NCI-H2107 treated with DMSO at 0.1 percent for 48 hours (cell line): ENCODE results near the gene FOXE3.

ENCODE experiments used
- DNase-seq: peaks from one replicate; lab custom pipeline; 2025; ENCODE audit not compliant: unreplicated experiment; lab: John Stamatoyannopoulos, UW

The FOXE3 gene

DNA sequence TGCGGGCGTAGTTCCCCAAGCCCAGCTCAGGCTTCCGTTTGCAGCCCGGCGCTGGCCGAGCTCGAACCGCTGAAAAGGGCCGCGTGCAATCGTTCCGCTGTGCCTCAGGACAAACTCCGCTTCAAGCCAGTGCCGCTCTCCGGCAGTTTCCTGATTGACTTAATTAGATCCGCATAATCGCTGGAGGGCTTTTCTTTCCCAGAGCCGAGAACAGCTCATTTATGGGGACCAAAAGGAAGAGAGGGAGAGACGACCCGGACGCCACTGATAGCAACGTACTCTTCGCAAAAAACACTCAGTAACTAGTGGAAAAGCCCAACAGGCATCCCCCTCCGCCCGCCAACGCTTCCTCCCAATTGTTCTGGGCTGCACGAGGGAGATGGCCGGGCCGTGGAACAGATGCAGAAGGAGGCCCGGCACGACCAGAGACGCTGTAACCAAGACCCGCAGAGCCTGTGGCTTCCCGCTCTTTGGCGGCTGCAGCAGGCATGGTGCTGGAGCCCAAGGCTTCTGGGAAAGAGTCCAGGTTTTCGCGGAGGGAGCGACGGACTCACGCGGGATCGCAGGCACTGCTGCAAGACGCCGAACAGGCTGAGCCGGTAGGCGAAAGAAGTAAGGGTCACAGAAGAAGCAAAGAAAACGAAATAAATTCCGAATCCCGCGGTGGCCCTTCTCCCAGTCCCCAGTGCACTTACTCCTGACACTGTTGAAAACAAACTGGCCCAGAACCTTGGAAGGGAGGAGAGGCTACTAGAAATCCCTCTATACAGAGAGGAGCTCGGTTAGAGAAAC, 18.2 kb downstream of the FOXE3 start:
- no peak for DNase-seq

DNA sequence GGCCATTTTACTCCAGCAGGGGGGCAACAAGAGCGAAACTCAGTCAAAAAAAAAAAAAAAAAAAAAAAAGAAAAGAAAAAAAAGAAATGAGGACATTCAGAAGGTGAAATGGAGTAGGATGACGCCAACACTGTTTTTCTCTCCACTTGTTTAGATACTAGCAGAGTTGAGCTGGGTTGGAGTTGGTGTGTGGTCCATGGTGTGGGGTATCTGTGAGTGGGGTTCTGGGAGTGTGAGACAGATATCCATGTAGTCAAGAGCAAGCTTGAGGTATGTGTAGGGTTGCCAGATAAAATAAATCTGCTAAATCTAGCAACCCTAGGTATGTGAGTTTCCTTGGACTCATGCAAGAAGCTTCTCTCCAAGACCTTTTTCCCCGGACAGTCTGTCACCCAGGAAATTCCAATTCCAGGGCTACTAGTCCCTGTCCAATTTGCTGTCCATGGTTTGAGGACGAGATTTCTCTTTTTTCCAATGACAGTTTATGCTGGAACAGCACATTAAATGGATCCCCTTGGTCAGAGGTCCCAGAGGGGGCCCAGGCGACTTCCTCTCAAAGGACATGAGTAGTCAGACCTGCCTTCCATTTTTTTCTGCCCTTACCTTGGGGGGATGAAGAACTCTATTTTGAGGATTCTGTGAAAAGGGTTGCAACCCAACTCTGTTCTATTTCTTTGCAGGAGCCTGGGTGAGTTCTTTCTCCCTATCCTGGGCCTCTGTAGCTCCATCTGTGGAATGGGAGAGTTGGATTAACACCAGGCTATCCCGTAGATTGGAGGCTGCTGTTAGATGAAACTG, 19.6 kb downstream of the FOXE3 start:
- DNase-seq: no peak

DNA sequence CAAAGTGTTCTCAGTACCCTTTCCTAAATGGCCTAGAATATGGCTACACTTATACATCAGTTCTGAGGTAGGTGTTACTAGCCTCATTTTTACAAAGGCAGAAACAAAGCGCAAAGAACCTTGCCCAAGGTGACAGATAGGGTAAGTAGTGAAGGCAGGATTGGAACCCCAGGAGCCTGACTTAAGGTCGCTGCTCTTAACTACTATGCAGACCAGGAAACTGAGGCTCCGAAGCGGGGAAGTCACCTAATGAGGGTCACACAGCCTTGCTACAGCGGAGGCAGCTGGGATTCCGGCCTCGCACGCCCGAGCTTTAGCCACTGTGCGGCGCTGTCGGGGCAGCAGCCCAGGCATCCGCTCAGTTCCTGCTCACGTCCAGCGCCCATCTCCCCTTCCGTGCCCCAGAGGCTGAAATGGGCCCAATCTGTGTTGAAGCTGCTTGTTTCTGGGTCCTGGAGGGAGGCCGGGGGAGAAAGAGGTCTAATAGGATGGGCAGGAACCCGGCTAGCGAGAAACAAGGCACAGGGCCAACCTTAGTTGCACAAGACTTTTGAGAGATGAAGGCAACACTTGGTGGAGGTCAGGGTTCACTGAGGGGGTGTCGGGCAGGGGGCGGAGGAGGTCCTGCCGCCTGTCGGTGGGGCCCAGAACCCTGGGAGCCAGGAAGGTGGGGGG, 20.4 kb downstream of the FOXE3 start:
- DNase-seq: peak; percentile 43

DNA sequence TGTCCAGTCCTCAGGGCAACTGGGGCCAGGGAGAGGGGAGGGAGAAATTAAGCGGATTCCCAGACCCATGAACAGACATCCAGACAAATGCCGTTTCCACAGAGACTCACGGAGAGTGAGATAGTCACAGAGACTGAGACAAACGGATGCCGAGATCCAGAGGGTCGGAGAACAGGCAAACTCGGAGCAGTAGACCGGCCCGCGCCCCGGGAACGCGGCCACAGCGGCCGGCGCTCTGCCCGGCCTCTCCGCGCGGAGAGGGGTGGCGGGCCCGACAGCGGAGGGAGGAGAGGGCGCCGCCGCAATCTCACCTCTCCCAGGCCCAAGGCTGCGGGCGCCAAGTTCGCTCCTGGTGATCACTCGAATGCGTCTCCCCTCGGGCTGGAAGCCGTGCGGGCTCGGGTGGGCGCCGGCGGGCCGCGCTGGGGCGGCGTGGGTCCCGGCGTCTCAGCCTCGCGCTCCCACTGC, 20.9 kb downstream of the FOXE3 start:
- DNase-seq: no peak

DNA sequence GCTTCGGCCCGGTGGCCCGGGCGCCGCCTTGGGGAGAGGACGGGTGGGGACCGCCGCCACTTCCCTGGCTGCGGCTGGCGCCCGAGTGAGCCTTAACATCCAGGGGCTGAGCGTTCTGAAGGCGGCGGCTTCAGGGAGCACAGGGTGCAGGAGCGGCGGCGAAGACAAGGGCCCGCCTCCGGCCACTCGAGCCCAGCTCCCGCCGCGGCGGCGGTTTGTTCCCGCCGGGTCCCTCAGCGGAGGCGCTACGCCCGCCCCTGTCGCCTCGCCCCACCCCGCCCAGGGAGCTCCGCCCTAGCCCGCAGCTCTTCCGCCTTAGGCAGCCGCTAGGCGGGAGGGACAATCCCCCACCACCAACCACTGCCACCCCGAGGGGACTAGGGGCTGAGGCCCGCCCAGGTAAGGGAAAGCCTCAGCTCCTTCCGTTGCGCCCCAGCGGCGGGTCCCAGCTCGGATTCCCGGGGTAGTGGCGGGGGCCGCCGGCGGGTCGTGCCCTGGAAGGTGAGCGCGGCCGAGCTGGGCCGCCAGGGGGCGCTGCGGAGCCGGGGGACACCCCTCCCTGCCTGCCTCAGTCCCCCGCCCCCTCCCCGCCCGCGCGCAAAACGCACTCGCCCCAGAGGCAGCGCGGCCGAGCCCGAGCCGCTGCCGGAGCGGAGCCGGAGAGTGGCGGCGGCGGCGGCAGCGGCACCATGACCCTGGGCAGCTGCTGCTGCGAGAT, 21.5 kb downstream of the FOXE3 start, which contains the start of gene FOXD2:
Gene FOXD2 (plus strand): TSS at position 598 of the 718 bp plus-strand sequence. CDS start 92 bp downstream, at position 690.
- DNase-seq: peak; percentile 82

DNA sequence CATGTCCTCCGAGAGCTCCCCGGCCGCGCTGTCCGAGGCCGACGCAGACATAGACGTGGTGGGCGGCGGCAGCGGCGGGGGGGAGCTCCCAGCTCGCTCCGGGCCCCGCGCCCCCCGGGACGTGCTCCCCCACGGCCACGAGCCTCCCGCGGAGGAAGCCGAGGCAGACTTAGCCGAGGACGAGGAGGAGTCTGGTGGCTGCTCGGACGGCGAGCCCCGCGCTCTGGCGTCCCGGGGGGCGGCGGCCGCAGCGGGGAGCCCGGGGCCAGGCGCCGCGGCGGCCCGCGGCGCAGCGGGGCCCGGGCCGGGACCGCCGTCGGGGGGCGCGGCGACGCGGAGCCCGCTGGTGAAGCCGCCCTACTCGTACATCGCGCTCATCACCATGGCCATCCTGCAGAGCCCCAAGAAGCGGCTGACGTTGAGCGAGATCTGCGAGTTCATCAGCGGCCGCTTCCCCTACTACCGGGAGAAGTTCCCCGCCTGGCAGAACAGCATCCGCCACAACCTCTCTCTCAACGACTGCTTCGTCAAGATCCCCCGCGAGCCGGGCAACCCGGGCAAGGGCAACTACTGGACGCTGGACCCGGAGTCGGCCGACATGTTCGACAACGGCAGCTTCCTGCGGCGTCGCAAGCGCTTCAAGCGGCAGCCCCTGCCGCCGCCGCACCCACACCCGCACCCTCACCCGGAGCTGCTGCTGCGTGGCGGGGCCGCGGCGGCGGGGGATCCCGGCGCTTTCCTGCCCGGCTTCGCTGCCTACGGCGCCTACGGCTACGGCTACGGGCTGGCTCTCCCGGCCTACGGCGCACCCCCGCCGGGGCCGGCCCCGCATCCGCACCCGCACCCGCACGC, 22.3 kb downstream of the FOXE3 start:
- DNase-seq: no peak

DNA sequence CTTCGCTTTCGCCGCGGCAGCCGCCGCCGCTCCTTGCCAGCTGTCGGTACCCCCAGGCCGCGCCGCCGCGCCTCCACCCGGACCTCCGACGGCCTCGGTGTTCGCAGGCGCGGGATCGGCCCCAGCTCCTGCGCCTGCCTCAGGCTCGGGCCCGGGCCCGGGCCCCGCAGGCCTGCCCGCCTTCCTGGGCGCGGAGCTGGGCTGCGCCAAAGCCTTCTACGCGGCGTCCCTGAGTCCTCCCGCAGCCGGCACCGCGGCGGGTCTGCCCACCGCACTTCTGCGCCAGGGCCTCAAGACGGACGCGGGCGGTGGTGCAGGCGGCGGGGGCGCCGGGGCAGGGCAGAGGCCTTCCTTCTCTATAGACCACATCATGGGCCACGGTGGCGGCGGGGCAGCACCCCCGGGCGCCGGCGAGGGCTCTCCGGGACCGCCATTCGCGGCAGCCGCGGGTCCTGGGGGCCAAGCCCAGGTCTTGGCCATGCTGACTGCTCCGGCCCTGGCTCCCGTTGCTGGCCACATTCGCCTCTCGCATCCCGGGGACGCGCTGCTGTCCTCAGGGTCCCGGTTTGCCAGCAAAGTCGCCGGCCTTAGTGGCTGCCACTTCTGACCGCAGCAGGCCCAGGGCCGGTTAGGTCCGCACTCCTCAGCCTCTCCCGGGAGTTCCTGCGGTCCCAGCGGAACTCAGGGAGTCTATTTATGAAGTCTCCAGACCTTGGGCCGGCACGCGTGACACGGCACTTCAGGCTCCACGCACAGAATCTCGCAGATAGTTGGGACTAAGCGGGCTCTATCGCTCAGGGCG, 23.1 kb downstream of the FOXE3 start:
- no peak for DNase-seq

DNA sequence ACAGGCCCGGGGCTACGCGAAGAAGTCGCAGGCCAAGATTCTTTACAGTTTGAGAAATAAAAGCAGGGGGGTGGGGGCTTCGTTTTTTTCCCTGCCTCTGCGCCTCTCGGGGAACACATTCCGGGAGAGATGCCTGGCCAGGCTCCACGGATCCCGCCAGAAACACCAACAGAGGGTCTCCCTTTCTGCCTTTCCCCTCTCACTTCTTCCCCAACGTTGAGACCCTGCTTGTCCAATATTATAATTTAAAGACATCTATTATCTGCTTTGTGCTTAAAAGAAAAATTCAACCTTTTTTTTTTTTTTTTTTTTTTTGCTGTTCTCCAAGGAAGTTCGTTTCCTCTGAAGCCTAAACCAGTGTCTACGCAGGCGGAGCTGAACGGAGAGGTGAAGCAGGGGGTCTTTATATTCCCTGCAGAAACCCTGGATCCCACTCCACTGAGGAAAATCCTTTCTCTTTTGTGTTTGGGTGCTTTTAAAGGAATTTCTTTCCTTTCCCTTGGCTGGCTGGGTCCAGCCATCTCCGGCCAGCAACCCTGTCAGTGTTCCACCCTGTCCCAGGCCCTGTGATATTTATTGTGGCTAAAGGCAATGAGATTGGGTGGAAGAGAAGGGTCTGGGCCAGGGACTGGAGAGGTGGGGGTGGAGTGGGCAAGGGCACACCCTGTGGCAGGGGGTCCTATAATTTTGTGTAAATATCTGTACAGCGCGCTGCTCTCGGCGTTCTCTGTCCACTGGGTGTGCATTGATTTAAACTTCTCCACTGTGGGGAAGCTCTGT, 23.9 kb downstream of the FOXE3 start:
- no peak for DNase-seq

DNA sequence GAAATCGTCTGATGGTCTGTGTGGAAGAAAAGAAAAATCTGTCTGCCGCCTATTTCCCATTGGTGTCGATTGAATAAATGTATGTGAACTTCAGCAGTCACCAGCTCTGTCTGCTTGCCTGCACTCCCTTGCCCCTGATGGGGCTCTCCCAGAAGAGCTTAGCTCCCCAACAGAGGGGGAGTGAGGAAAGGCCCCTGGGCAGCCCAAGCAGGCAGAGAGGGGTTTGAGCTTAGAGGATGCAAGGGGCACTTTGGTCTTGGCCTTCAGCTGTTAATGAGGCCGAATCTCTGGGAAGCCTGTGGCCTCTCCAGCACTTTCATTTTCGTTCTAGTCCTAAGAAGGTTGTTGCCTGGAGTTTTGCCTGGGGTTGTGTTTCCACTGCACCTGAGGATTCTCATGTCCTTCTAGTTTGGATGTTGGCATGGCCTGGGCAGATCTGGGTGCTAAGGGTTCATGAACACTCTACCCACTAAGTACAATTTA, 24.6 kb downstream of the FOXE3 start:
- DNase-seq: no peak

DNA sequence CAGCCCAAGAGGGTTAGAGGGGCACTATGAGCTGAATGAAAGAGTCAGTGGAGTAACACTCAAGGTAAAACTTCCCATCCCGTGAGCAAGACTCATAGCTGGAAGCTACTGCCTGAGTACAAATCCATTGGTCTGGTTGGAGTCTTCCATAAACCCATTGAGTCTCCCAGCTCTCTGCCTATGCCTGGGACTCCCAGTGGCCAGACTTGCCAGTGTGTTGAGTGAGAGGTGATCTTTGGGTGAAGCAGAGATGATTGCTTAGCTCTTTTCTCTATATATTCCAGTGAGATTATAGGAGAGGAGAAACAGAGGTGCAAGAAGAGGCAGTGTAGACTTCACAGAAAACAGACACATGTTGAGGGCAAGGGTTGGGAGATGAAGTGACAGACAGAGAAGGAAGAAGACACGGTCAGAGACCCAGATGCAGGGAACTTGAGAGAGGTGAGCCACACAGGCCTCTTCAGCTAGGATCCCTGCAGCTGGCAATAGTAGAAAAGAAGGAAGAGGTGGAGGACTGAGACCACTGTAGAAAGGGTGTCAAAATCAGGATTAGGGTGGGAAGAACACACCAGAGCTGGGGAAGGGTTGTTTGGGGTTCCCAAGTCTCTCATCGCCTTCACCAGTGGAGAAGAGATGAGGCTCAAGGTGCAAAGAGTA, 25.5 kb downstream of the FOXE3 start:
- DNase-seq: no peak

DNA sequence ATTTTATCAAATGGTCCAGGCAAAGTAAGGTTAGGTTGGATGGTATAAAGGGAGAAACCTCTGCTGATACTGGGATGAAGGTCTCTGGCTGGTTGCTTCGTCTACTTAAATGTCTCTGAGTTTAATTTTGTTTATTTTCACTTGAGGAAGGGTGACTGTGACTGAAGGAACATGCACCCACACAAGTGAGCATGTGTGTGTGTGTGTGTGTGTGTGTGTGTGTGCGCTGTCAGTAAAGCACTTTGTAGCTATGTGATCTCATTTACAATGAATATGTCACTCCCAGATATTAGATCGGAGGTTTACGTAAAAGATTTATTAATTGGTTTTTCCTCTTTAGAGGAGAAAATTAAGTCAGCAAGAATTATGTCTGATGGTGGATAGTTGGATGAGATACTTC, 26.1 kb downstream of the FOXE3 start:
- DNase-seq: no peak

DNA sequence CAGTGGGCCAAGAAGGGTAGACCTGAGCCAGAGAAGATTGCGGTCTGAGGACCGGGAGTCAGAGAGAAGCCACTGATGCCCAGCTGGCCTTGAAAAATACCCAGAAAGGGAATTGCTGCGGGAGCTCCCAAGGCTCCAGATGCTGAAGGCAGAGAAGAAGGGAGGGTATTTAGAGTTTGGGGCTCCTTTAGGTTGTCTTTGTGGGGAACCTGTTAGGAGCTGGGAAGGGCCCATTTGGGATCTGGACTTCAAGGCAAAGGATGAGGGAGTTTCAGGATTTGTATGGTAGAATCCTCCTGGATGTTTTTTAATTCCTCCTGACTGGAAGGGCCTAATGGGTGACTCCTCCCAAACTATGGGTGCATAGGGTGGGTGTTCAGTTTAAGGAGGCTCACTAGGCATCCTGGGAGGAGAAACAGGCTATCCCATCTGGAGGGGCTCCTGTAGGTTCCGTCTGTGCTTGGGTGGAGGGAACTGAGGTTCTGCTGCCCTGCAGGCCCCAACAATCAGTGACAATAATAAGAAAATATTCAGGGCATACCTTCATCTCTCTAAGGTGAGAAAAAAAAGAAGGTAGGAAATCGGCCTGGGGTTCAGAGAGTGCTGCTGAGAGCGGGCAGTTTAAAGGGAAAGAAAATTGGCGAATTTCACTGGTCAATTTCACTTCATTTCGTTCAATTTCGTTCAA, 26.9 kb downstream of the FOXE3 start:
- no peak for DNase-seq

DNA sequence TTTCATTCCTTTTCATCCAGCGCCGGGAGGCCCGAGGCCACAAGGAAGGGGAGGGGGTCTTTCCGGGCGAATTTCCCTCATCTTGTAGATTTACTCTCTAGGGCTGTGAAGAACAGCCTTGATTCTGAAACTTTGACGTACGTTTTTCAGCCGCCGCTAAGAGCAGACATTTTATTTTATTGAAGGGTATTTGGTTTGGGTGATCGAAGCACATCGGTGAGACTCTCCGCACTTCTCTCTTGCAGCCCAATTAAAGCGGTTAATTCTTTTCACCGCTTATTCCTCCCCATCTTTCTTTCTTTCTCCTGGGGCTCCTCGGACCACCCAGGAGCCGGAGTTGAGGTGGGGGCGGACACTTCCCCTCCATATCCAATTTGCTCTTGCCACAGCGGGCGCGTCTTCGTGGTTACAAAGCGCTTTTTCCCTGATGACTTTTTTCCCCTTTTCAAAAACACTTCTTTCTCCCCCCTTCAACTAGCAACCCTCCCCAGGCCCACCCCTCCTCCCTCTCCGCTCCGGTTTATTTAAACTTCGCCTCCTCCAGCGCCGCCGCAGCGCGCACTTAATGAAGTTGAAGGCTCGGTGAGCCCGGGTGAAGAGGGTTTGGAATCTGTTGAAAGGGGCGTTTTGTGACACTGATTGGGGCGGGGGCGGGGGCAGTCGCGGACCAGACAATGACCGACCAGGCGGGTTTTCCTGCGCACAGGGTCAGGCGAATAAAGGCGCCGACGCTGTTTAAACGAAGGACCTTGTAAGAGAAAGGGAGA, 27.6 kb downstream of the FOXE3 start:
- no peak for DNase-seq

DNA sequence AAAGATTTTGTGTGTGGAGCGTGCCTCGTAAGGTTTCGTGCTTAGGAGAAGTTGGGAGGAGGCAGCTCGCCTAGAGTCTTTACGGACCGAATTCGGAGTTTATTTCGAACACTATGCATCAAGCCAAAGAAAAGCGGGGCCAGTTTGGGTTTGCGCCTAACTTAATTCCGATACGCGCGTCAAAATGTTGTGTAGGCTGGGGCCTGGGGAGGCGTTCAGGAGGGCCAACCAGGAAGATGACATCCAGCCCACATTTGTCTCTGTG, 28.1 kb downstream of the FOXE3 start:
- DNase-seq: no peak

DNA sequence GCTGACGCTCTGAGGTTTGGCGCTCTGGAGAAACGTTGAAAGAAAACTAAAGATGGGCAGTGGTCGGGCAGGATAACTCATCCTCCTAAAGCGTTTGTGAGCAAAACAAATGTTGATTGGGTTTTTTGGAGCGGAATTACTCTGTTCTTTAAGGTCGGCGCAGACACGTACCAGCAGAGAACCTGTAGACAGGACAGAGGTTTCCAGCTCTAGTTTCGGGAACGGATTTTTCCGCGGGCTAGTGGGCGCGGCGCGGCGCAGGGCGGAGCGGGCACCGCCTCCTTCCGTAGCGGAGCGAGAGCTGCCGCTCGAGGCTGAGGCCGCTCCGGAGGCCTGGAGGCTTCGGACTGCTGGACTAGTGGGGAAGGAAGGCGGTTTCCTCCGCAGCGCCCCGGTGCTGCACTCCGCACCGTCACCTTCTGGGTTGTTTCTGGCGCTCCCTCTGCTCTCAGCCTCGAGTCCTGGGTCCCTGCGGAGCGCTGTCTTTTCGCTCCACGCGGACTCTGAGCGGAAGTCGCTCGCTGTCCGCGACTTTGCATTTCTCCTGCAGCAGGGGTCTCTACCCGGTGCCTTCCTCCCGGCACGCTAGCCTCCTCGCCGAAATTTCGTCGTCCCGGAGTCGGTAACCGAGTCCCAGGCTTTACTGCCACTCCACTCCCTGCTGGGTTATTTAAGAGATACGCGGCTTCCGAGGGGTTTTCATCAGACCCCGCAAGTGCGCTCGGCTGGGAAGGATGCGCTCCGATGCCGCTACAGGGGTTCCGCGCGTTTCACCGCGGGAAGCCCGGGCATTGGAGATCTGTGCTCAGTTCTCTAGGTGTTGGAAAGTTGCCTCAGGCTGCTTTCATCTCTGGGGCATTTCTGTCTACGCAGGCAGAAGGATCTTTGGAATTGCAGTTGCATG, 28.7 kb downstream of the FOXE3 start:
- no peak for DNase-seq
